ENCODE results near the gene HLA-G.

- TF ChIP-seq EZH2 (IDR thresholded peaks at IDR 0.05; ENCODE audit: low read length): no peak
- TF ChIP-seq CTCF (optimal IDR thresholded peaks at IDR 0.05 in 1 of 3, IDR thresholded peaks at IDR 0.05 in 1 of 3, conservative IDR thresholded peaks at IDR 0.05 in 1 of 3; ENCODE audit: extremely low read depth in 1 of 3, insufficient read depth in 2 of 3, low read length in 3 of 3): no peak
Measured at GRCh38 chr6:29861521-29862255, 34.1 kb downstream of the HLA-G start.
